ENCODE measurements around the gene CAPN15.

Gene CAPN15

GRCh38 chr16:519841-520687 is 7.4 kb upstream of the CAPN15 start:
- TF ChIP-seq REST (IDR thresholded peaks at IDR 0.05; ENCODE audit: insufficient read depth in 1 of 2, low read depth in 2 of 2, low read length in 2 of 2), result no peak
- no peak for TF ChIP-seq FOXP2 (optimal IDR thresholded peaks at IDR 0.05; ENCODE audit: borderline replicate concordance, extremely low read depth, extremely low read length, insufficient read depth)
- no peak for TF ChIP-seq TAF1 (IDR thresholded peaks at IDR 0.05; ENCODE audit: borderline replicate concordance, insufficient read depth, low read length)
- TF ChIP-seq POLR2AphosphoS5 (IDR thresholded peaks at IDR 0.05; ENCODE audit: low read depth, low read length), result no peak
- no peak for TF ChIP-seq SIN3A (IDR thresholded peaks at IDR 0.05; ENCODE audit: borderline replicate concordance, insufficient read depth, low read length)

- TF ChIP-seq POLR2AphosphoS5 (IDR thresholded peaks at IDR 0.05; ENCODE audit: low read depth, low read length), result no peak
These were observed 6.7 kb upstream of the CAPN15 start for GRCh38 chr16:520847-521246.

- no peak for TF ChIP-seq REST (IDR thresholded peaks at IDR 0.05; ENCODE audit: insufficient read depth in 1 of 2, low read depth in 2 of 2, low read length in 2 of 2)
- no peak for TF ChIP-seq FOXP2 (optimal IDR thresholded peaks at IDR 0.05; ENCODE audit: borderline replicate concordance, extremely low read depth, extremely low read length, insufficient read depth)
- TF ChIP-seq POLR2AphosphoS5 (IDR thresholded peaks at IDR 0.05; ENCODE audit: low read depth, low read length), result no peak
- TF ChIP-seq TAF1 (IDR thresholded peaks at IDR 0.05; ENCODE audit: borderline replicate concordance, insufficient read depth, low read length), result no peak
- TF ChIP-seq SIN3A (IDR thresholded peaks at IDR 0.05; ENCODE audit: borderline replicate concordance, insufficient read depth, low read length), result no peak
These were observed 5.9 kb upstream of the CAPN15 start for GRCh38 chr16:521381-522210.

GRCh38 chr16:522320-523096 is 5.0 kb upstream of the CAPN15 start:
- TF ChIP-seq TAF1 (IDR thresholded peaks at IDR 0.05; ENCODE audit: borderline replicate concordance, insufficient read depth, low read length) (no peak), SIN3A (IDR thresholded peaks at IDR 0.05; ENCODE audit: borderline replicate concordance, insufficient read depth, low read length) (no peak), REST (IDR thresholded peaks at IDR 0.05; ENCODE audit: insufficient read depth in 1 of 2, low read depth in 2 of 2, low read length in 2 of 2) (no peak), POLR2AphosphoS5 (IDR thresholded peaks at IDR 0.05; ENCODE audit: low read depth, low read length) (no peak), FOXP2 (optimal IDR thresholded peaks at IDR 0.05; ENCODE audit: borderline replicate concordance, extremely low read depth, extremely low read length, insufficient read depth) (no peak)

GRCh38 chr16:523097-523741 is 4.3 kb upstream of the CAPN15 start:
- TF ChIP-seq POLR2AphosphoS5 (IDR thresholded peaks at IDR 0.05; ENCODE audit: low read depth, low read length), result 0 out of 2 replicates have a peak, but pooled peaks have one; percentile 5
- no peak for TF ChIP-seq SIN3A (IDR thresholded peaks at IDR 0.05; ENCODE audit: borderline replicate concordance, insufficient read depth, low read length)

Data from PFSK-1 (cell line).